K562 treated with DMSO at 1 percent for 48 hours (cell line): ENCODE results near the gene UPK1A. TPM values are rescaled to one million over a fixed set of nuclear protein-coding genes. Genes with fewer than 3 reads are reported as not detected.

ENCODE experiments used
- total RNA-seq: library from RNA; unstranded; fragments of 300-600 nt; gene quantifications from 2 replicates; pipeline ENCODE4 v1.2.3, GENCODE V29; 2022; ENCODE audit warnings: low replicate concordance; ENCODE audit errors: extremely low read depth

Gene UPK1A
- total RNA-seq, result not detected in 2 replicates

GRCh38 chr19:35666251-35666913 lies at the start of gene UPK1A:
Gene UPK1A, plus strand, starts transcription at chr19:35666517. Its CDS starts 296 bp downstream, at chr19:35666813.

GRCh38 chr19:35628565-35629331 lies 37.6 kb upstream of the UPK1A start, which contains the start of gene RBM42:
Gene RBM42, plus strand, starts transcription at chr19:35629036. Its CDS starts 118 bp downstream, at chr19:35629154.

GRCh38 chr19:35641515-35642151 lies 24.7 kb upstream of the UPK1A start, which contains the start of gene ETV2:
Gene ETV2, plus strand, starts transcription at chr19:35641745. Its CDS starts 716 bp downstream, at chr19:35642461.

GRCh38 chr19:35648017-35648961 lies 18.0 kb upstream of the UPK1A start, which contains the start of gene COX6B1:
Gene COX6B1, plus strand, starts transcription at chr19:35648323. Its CDS starts 2,921 bp downstream, at chr19:35651244.

GRCh38 chr19:35704218-35704617 lies 37.9 kb downstream of the UPK1A start, which contains the start of gene ZBTB32:
Gene ZBTB32, plus strand, starts transcription at chr19:35704558. Its CDS starts 10,069 bp downstream, at chr19:35714627.

GRCh38 chr19:35717665-35718344 lies 51.5 kb downstream of the UPK1A start, which contains the start of gene KMT2B:
Gene KMT2B, plus strand, starts transcription at chr19:35718003. Its CDS starts 16 bp downstream, at chr19:35718019.

Other genes with a start within 250 kb of the UPK1A start
- not detected in 2 replicates for gene FFAR2, start 218.3 kb upstream of the UPK1A start, total RNA-seq
- not detected in 2 replicates for gene KRTDAP, start 176.1 kb upstream of the UPK1A start, total RNA-seq
- gene DMKN, start 152.9 kb upstream of the UPK1A start, total RNA-seq, result not detected in 2 replicates
- not detected in 2 replicates for gene SBSN, start 138.2 kb upstream of the UPK1A start, total RNA-seq
- not detected in 2 replicates for gene GAPDHS, start 133.1 kb upstream of the UPK1A start, total RNA-seq
- gene TMEM147, start 120.9 kb upstream of the UPK1A start, total RNA-seq, result not detected in 2 replicates
- not detected in 2 replicates for gene ATP4A, start 102.9 kb upstream of the UPK1A start, total RNA-seq
- gene PMIS2, start 80.3 kb upstream of the UPK1A start, total RNA-seq, result not detected in 2 replicates
- gene HAUS5, start 53.8 kb upstream of the UPK1A start, total RNA-seq, result not detected in 2 replicates
- not detected in 2 replicates for gene RBM42, start 37.5 kb upstream of the UPK1A start, total RNA-seq
- not detected in 2 replicates for gene ETV2, start 24.8 kb upstream of the UPK1A start, total RNA-seq
- gene COX6B1, start 18.2 kb upstream of the UPK1A start, total RNA-seq, result not detected in 2 replicates
- gene ZBTB32, start 38.0 kb downstream of the UPK1A start, total RNA-seq, result not detected in 2 replicates
- gene KMT2B, start 51.5 kb downstream of the UPK1A start, total RNA-seq, result 67.8 TPM in 1 of 2 replicates, not detected in the other
- not detected in 2 replicates for gene IGFLR1, start 75.9 kb downstream of the UPK1A start, total RNA-seq
- not detected in 2 replicates for gene U2AF1L4, start 78.9 kb downstream of the UPK1A start, total RNA-seq
- not detected in 2 replicates for gene PSENEN, start 79.1 kb downstream of the UPK1A start, total RNA-seq
- not detected in 2 replicates for gene LIN37, start 82.1 kb downstream of the UPK1A start, total RNA-seq
- not detected in 2 replicates for gene HSPB6, start 90.5 kb downstream of the UPK1A start, total RNA-seq
- gene PROSER3, start 91.7 kb downstream of the UPK1A start, total RNA-seq, result not detected in 2 replicates
- gene ARHGAP33, start 109.0 kb downstream of the UPK1A start, total RNA-seq, result not detected in 2 replicates
- gene PRODH2, start 146.3 kb downstream of the UPK1A start, total RNA-seq, result not detected in 2 replicates
- gene NPHS1, start 186.0 kb downstream of the UPK1A start, total RNA-seq, result not detected in 2 replicates
- not detected in 2 replicates for gene KIRREL2, start 190.4 kb downstream of the UPK1A start, total RNA-seq
- not detected in 2 replicates for gene APLP1, start 202.1 kb downstream of the UPK1A start, total RNA-seq
- gene NFKBID, start 234.0 kb downstream of the UPK1A start, total RNA-seq, result not detected in 2 replicates
- gene HCST, start 236.0 kb downstream of the UPK1A start, total RNA-seq, result not detected in 2 replicates
- gene TYROBP, start 241.8 kb downstream of the UPK1A start, total RNA-seq, result not detected in 2 replicates